Right cardiac atrium (tissue), 5 donors: ENCODE data around the gene USH2A. TPM values are rescaled to one million over a fixed set of nuclear protein-coding genes. Genes with fewer than 3 reads are reported as not detected.

Source experiments
- ATAC-seq, 2 donors: fragments of 200-7000 bp; cut with Tn5 transposase; one replicate each; pipeline versions ENCODE4 v1.8.0 to v1.9.1; 2020; ENCODE audit warnings: moderate library complexity in 2 of 2, mild to moderate bottlenecking in 1 of 2
- DNase-seq, 3 donors: peaks; one replicate each; pipeline ENCODE4 v3.0.0-alpha.2; 2020
- H3K27ac ChIP-seq: one replicate; pipeline ENCODE4 v1.5.1; 2013; ENCODE audit warnings: mild to moderate bottlenecking, low read length, control low read depth, moderate library complexity
- H3K27me3 ChIP-seq: one replicate; pipeline ENCODE4 v1.6.1; 2013; ENCODE audit not compliant: control insufficient read depth, insufficient read depth
- H3K4me1 ChIP-seq: one replicate; pipeline ENCODE4 v1.6.1; 2013; ENCODE audit warnings: low read length; ENCODE audit not compliant: control insufficient read depth, insufficient read depth
- H3K4me3 ChIP-seq: one replicate; pipeline ENCODE4 v1.5.1; 2013; ENCODE audit warnings: low read length, control low read depth
- H3K9me3 ChIP-seq: one replicate; pipeline ENCODE4 v1.6.1; 2013; ENCODE audit warnings: low read length; ENCODE audit not compliant: control insufficient read depth
- WGBS: extraction: QIAGEN DNeasy Blood & Tissue Kit; methylation state at CpG from one replicate; pipeline ENCODE4 v1.1.7; 2013; 5-methylcytosine and 5-hydroxymethylcytosine counted together
- intact Hi-C, 4 donors: fragments of 100-400 bp; cut with DNase I; formaldehyde crosslinking; loops; one replicate each; pipeline versions ENCODE4 v1.11.0 to v1.14.0; 2022 to 2023
- polyA plus RNA-seq: library from polyadenylated mRNA; stranded (reverse); fragments of 200-250 nt; gene quantifications from one replicate; pipeline ENCODE4 v1.2.3, GENCODE V29; 2013
- total RNA-seq, 4 donors: library from RNA; stranded (reverse); fragmentation: NEBNext Ultra II Directional; extraction: Animal tissue kit (Norgen Biotek cat#: 25700); gene quantifications; one replicate each; pipeline ENCODE4 v1.2.1, GENCODE V29; 2021
- donor health status: healthy with polysubstance abuse.
- donor health status: DM: no; HTN: yes; CAD: no.
- donor health status: DM: no; HTN: no; CAD: no.
- donor health status: DM: no; HTN: yes; CAD: no; lungs with severe emphysema.
- donor health status: DM: yes; HTN: yes; CAD: no.

The USH2A gene
- total and polyA plus RNA-seq, 5 donors = 0.29 to 4.8 (median 3.5) TPM

DNA sequence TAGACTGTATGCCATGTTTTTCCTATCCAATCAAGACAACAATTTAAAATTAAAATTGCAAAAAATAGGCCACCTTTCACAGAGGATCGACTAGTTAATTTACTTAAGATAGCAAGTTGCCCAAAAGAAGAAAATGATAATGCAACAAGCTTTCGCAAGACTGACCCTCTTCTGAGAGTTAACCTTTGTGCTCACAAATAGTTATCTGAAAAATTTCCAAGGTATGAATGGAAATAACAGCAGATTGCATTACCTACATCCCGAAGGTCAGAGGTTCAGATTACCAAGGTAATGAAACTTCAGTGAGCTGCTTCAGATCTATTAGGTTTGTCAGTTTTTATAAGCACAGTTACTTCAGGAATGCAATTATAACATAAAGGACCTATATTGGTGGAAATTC is 558.2 kb downstream of the USH2A start:
- no peak overlapping the region for H3K4me3 ChIP-seq
- no peaks in the 10 kb centered on the region for H3K4me1 ChIP-seq
- no peak overlapping the region for H3K27ac ChIP-seq
- intact Hi-C loops = no loop called here
- H3K27me3 ChIP-seq = no peaks in the 10 kb centered on the region
- no peak for ATAC-seq
- H3K9me3 ChIP-seq = no peaks in the 10 kb centered on the region
- 79% methylated on average over 3 of the region's 3 CpGs for WGBS
- no peak for DNase-seq

DNA sequence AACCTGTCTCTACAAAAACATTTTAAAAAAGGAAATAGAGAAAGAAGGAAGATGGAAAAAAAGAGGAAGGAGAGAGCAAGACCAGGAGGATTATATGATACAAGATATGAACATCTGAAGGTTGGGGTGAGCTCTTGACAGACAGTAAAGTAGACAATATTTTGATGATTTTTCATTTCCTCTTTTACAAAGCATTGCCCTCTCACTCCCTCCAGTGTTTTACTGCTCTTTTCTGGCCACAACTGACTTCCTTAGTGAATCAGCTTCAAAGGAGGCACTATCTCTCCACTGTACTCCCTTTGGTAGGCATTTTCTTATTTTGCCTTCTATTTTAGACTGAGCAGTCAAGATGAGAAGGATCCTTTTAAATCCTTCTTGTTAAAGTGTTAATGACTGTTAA is 559.5 kb downstream of the USH2A start:
- H3K4me1 ChIP-seq = no peaks in the 10 kb centered on the region
- intact Hi-C loops = no loop called here
- ATAC-seq (no peak), DNase-seq (no peak)
- no peak overlapping the region for H3K4me3 ChIP-seq
- H3K27ac ChIP-seq = no peak overlapping the region
- H3K9me3 ChIP-seq = no peaks in the 10 kb centered on the region
- H3K27me3 ChIP-seq = no peaks in the 10 kb centered on the region

DNA sequence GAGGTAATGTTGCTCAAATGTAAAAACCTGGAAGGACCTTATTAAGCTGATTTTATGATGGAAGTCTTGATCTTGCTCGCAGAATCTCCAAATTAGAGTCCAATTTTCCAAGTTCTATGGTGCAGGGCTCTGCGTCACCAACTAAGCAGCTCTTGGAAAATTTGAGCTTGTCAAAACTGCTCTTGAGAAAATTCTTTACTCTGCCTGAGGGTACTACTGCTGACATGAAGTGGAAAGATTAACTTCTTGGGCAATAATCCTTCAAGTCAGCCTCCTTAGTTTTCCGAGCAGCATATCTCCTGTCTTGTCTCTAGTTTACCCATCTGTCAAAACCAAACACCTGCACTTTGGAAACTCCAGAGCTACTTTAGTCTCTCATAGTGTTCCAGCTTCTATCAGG is 562.4 kb downstream of the USH2A start:
- WGBS = 80% methylated on average over 3 of the region's 3 CpGs

DNA sequence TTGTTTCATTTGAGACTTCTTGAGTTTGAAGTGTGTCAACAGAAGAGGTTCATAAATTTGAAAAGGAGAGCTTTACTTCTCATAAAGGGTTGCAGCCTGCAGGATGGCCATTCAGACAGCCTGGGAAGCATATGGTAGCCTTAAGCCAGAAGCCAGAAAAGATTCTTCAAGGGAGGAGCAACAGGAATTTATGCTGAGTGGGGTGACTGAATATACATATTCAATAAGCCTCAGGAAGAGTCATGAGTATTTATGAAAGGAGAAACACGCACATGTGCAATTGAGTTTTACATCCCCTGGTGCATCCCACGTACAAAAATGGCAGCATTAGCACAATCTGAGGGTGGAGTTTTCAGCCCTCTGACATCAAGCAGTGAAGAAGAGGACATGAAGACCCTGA is 565.9 kb downstream of the USH2A start:
- 83% methylated on average over 2 of the region's 2 CpGs for WGBS
- Histone ChIP-seq H3K4me3 (no peak overlapping the region), H3K4me1 (no peaks in the 10 kb centered on the region), H3K27me3 (no peaks in the 10 kb centered on the region), H3K9me3 (no peaks in the 10 kb centered on the region), H3K27ac (no peak overlapping the region)
- DNase-seq (no peak), ATAC-seq (no peak)
- intact Hi-C loops = no loop called here

More for the DNA sequence above, 562.4 kb downstream of the USH2A start:
- no peaks in the 10 kb centered on the region for H3K27me3 ChIP-seq
- no peaks in the 10 kb centered on the region for H3K4me1 ChIP-seq
- no peak overlapping the region for H3K4me3 ChIP-seq
- no peak overlapping the region for H3K27ac ChIP-seq
- DNase-seq = no peak
- intact Hi-C loops = no loop called here
- ATAC-seq = no peak
- H3K9me3 ChIP-seq = no peaks in the 10 kb centered on the region

DNA sequence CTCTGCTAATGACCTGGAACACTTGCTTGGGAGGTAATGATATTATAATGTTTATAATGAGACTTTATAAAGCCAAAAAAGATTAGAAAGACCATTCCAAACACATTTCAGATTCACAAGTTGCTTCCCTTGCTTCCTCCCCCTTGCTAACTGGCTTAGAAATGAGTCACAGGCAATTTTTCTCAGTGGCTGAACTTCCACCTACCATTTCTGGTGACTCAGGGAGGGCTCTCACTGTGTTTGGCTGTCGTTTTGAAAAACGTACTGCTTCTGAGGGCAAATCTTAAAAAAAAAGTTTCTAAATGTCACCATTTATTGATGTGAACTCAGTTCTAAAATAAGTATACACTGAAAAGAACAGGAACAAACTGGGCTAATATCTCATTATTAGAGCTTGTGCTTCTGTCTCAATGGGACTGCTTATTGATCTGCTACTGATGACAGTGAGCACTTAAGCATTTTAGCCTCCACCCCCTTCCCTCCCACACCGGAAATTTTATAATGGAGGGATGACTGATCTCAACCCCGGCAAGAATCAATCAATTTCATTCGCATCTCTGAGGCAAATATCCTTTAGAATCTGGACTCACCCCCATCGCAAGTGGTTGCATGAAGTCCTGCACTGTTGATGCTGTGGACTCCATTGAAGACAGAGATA is 577.9 kb downstream of the USH2A start:
- Histone ChIP-seq H3K4me3 (no peak overlapping the region), H3K4me1 (no peaks in the 10 kb centered on the region), H3K27ac (no peak overlapping the region), H3K27me3 (no peaks in the 10 kb centered on the region), H3K9me3 (no peaks in the 10 kb centered on the region)
- 75% methylated on average over 6 of the region's 6 CpGs for WGBS
- ATAC-seq (no peak), DNase-seq (no peak)
- intact Hi-C loops = no loop called here

DNA sequence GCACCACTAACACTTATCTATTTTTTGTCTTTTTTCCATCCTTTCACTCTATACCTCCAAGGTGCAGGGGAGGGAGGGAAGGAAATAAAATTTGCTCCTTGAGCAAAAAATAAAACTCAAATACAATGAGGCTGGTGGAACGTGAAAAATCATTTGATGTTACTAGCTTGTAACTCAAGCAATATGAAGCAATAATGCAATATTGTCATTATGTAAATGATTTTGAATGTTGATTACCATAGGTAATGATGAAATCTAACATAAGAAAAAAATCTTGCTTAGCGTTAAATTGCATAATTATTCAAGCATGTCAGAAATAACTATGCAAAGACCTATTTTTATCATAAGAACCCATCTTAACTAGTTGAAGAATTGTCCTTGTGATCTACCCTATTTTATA is 578.5 kb downstream of the USH2A start:
- WGBS = 79% methylated on average over 2 of the region's 2 CpGs
- no peaks in the 10 kb centered on the region for H3K27me3 ChIP-seq
- intact Hi-C loops = no loop called here
- no peak overlapping the region for H3K4me3 ChIP-seq
- H3K4me1 ChIP-seq = no peaks in the 10 kb centered on the region
- no peak overlapping the region for H3K27ac ChIP-seq
- DNase-seq (no peak), ATAC-seq (no peak)
- no peaks in the 10 kb centered on the region for H3K9me3 ChIP-seq

DNA sequence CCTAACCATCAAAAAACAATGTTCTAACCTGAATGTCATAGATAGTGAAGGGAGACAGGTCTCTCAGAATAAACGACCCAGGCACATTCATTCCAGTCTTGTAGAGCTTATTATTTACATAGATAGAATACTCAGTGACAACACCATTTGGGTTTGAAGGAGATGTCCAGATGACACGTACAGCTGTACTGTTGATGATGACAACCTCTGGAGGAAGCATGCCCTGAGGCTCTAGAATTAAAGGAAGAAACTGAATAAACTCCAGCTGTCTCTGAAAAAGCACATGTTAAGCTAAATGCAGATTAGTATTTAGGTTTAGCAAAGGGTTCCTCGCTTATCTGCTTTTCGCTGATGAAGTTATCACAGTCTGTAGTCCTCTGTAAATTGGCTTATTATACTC is 579.0 kb downstream of the USH2A start:
- DNase-seq (no peak), ATAC-seq (no peak)
- WGBS = 48% methylated on average over 4 of the region's 4 CpGs
- intact Hi-C loops = no loop called here
- Histone ChIP-seq H3K27me3 (no peaks in the 10 kb centered on the region), H3K27ac (no peak overlapping the region), H3K4me3 (no peak overlapping the region), H3K4me1 (no peaks in the 10 kb centered on the region), H3K9me3 (no peaks in the 10 kb centered on the region)

DNA sequence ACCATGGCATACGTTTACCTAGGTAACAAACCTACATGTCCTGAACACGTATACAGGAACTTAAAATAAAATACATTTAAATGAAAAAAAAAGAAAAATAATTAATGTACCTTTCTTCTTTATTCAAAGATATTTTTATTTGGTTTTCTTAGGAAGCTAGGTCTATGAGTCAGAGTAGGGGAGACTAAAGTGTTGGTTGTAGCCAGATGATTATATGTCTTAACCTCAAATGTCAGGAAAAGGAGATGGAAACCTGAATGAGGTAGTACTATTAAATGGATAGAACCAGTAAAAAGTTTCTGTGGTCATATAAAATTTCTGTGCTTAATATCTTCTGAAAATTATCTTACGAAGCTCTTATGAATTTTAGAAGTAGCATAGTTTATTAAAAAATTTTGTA is 580.3 kb downstream of the USH2A start:
- intact Hi-C loops = no loop called here
- no peak for ATAC-seq
- no peaks in the 10 kb centered on the region for H3K9me3 ChIP-seq
- WGBS = 55% methylated on average over 3 of the region's 3 CpGs
- no peaks in the 10 kb centered on the region for H3K4me1 ChIP-seq
- no peaks in the 10 kb centered on the region for H3K27me3 ChIP-seq
- H3K4me3 ChIP-seq = no peak overlapping the region
- no peak for DNase-seq
- H3K27ac ChIP-seq = no peak overlapping the region

DNA sequence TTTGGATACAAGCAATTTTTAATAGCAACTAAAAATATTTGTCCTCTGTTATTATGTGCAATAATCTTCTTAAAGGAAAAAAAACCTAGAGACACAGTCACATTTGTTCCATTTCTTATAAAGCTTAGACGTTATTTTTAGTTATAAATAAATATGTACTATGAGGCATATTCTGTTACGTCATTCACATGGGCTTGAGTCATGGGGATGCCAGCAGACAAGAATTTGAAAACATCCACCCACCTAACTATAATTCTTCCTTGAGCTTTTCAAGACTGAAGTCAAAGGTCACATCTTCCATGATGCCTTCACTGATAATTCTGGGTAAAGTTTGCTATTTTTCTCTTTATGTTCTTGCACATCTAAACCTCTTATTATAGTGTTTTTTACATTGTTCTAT is 587.3 kb downstream of the USH2A start:
- ATAC-seq = no peak
- Histone ChIP-seq H3K27me3 (no peaks in the 10 kb centered on the region), H3K4me1 (no peaks in the 10 kb centered on the region), H3K27ac (no peak overlapping the region), H3K4me3 (no peak overlapping the region), H3K9me3 (no peaks in the 10 kb centered on the region)
- no peak for DNase-seq
- 72% methylated on average over 2 of the region's 2 CpGs for WGBS
- intact Hi-C loops = no loop called here

DNA sequence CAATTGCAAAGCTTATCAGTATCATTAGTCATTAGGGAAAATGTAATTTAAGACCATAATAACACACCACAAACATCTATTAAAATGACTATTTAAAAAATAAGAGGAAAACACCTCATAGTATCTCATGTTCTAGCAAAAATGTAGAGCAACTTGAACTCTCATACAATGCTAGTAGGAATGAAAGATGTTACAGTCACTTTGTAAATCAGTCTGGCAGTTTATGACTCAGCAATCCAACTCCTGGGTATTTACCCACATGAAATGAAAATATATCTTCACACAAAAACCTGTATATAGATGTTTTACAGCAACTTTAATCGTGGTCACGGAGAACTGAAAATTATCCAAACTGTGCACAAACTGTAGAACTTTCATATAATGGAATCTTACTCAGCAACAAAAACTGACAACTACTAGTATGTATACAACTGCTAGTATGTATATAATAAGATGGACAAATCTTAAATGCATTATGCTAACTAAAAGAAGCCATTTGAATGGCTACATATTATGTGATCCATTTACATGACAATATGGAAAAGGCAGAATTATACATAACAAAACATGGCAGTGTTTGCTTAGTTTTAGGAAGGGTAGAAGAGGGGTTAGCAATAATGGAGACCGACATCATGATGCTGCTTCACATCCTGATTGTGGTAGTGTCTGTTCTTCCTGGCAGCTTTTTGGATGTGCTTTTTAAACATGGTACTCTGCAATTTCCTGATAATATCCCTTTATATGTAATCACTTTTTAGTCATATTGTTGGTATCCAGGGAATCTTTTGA is 589.1 kb downstream of the USH2A start:
- WGBS = 80% methylated on average over 3 of the region's 3 CpGs
- Histone ChIP-seq H3K27me3 (no peaks in the 10 kb centered on the region), H3K4me3 (no peak overlapping the region), H3K4me1 (no peaks in the 10 kb centered on the region), H3K9me3 (no peaks in the 10 kb centered on the region), H3K27ac (no peak overlapping the region)
- DNase-seq (no peak), ATAC-seq (no peak)
- intact Hi-C loops = no loop called here

DNA sequence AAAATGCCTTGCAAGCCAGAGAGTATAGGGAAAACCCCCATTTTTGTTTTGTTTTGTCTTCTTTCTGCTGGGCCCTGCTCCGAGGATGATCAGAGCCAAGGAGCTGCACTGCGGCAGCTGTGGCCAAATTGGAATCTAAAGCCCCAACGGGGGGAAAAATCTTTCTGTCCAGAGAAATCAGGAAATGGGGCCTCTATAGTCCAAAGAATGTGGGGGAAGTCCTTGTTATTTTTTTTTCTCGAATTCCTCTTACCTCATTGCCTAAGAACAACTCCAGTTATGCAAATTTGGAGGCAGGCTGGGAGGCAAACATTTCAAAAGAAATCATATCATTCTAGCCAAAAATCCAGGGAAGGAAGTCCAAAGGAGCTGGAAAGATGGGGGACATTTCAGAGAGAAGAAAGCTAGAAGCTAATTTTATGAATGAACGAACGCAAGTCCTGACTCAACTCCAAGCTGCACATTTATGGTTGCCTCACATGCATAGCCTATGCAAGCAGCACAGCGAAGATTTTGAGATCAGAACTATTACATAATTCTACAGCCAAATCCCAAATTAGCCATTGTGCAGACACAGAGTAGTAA is 592.9 kb downstream of the USH2A start:
- intact Hi-C loops = no loop called here

More for the DNA sequence above, 592.9 kb downstream of the USH2A start:
- no peaks in the 10 kb centered on the region for H3K9me3 ChIP-seq
- DNase-seq (no peak), ATAC-seq (no peak)
- no peak overlapping the region for H3K27ac ChIP-seq
- no peaks in the 10 kb centered on the region for H3K27me3 ChIP-seq
- no peaks in the 10 kb centered on the region for H3K4me1 ChIP-seq
- 48% methylated on average over 7 of the region's 7 CpGs for WGBS
- H3K4me3 ChIP-seq = no peak overlapping the region
